NCI-H446 (cell line): ENCODE results near the gene KRTAP1-5.
A peak's percentile ranks its signal among the peaks of the same experiment; 100 is the strongest.
"Not testable (repeated sequence)": the region's sequence is repeated elsewhere in the genome, so short reads cannot be mapped to it uniquely, and the experiment has no call there.

Experiments
- DNase-seq, 2 experiments: peaks; one replicate each; lab custom pipeline; 2025; lab: John Stamatoyannopoulos, UW

The KRTAP1-5 gene

DNA sequence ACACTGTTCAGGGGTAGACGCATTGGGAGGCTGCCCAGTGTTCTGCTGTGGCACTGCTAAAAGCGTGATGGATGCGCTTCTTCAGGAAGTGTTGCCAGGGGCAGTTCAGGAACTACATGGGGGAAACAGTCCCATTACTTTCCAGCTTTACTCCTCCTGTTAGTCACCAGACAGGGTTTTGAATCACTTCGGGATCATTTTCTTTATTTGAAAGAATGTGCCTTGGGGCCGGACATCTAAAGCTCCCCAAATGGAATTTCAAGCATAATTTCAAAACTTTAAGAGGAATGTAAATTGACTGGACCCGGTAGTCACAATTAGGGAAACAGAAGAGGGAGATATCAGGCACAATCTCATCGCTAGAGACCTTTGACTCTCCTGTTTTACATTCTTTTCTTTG, 21.4 kb upstream of the KRTAP1-5 start:
- DNase-seq: no peak

GRCh38 chr17:41046735-41047465, 19.9 kb upstream of the KRTAP1-5 start, which contains the start of gene KRTAP2-1:
KRTAP2-1 (minus strand) TSS chr17:41047316; CDS start chr17:41047267, 49 bp downstream.
- not testable (repeated sequence) for DNase-seq

DNA sequence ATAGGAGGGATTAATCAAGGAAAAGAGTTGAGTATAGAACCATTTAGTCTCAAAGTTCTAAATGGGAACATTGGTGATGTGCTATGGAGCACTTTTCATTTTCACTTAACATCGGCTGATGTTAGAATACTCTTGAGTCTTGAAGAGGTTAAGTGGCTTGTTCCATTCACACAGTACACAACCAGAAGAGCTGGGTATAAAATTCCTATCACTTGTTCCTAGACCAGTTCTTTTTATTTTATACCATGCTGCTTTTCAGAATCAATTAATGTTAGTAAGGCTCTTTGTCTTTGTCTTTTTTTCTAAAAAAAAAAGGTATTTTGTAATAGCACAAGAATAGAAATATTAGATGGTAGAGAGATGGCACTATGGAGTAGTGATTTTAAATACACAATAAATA, 15.9 kb upstream of the KRTAP1-5 start:
- DNase-seq: no peak

GRCh38 chr17:41040783-41041571, 14.0 kb upstream of the KRTAP1-5 start, which contains the start of gene KRTAP1-1:
KRTAP1-1 (minus strand) TSS chr17:41041450; CDS start chr17:41041397, 53 bp downstream.
- peak in 1 of 2 experiments; percentile 11 for DNase-seq

DNA sequence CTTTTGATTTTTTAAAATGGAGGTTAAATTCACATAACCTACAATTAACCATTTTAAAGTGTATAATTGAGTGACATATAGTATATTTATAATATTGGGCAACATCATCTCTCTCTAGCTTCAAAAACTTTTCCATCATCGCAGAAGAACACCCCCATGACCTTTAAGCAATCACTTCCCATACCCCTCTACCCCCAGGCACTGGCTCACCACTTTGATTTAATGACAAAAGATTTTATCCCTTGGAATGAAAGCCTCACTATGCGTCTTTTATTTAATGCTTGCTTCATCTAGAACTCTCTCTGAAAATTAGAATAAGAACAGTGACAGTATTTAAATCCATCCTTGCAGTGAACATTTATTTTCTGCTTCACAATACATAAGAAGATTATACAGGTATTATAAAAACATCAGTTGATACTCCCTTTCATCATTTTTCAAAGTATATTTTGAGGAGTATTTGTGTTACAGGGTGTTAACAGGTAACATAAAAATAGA, 10.9 kb upstream of the KRTAP1-5 start:
- DNase-seq: no peak

GRCh38 chr17:41034346-41034935, 7.4 kb upstream of the KRTAP1-5 start, which contains the start of gene KRTAP1-3:
KRTAP1-3 (minus strand) TSS chr17:41034874; CDS start chr17:41034821, 53 bp downstream.
- DNase-seq: not testable (repeated sequence)

GRCh38 chr17:41029633-41030245, 2.7 kb upstream of the KRTAP1-5 start, which contains the start of gene KRTAP1-4:
KRTAP1-4 (minus strand) TSS chr17:41030195; CDS start chr17:41030078, 117 bp downstream.
- DNase-seq: no peak

DNA sequence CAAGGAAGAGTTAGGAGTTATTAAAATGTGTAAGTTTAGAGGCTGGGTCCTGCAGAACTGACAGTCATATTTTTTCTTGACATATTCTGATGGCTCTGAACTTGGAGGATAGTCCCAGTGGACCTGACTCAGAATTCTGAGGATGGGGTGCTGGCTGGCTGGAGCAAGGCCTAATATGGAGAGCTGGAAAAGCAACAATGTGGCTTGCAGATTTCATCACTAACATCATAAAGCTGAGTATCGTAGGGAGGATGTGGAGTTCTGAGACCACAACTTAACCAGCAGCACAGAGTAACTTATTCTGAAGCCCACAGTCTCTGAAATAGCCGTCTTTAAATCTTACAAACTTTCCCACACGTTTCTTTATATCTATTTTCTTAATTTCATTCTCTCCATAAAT, 2.3 kb downstream of the KRTAP1-5 start:
- no peak for DNase-seq

GRCh38 chr17:41020336-41020735, 6.7 kb downstream of the KRTAP1-5 start:
- DNase-seq: no peak

DNA sequence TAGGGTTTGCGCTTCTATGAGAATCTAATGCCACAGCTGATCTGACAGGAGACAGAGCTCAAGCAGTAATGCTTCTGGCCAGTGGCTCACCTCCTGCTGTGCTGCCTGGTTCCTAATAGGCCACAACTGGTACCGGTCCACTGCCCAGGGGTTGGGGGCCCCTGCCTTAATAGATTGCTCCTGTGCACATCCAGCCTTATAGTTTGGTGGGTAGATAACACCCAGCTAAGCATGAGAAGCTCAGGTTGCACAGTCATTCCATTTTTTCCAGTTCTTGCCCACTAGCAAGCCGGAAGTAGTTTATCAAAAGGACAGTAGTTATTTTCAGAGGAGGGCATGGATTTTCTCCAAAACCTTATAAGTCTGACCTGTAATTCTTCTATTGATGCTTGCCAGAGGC, 7.6 kb downstream of the KRTAP1-5 start:
- DNase-seq: no peak

DNA sequence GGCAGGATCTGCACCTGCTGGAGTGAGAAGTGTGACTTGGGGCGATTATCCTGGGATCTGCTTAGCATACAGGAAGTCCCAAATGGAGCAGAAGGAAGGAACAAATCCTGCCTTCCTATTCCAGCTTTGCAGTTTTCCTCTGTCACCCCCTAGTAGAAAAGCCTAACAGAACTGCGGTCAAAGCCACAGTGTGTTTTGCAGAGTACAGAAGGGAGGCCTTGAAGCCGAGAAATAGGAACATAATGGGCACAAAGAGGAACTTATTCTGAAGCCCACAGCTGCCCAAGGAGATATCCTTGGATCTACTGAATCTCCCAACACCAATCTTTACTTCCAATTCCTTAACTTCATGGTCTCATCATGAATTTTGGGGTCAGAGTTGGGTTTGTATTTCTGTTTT, 8.5 kb downstream of the KRTAP1-5 start:
- no peak for DNase-seq

GRCh38 chr17:41016578-41017215, 10.3 kb downstream of the KRTAP1-5 start:
- no peak for DNase-seq

GRCh38 chr17:41015454-41015853, 11.6 kb downstream of the KRTAP1-5 start:
- DNase-seq: no peak

DNA sequence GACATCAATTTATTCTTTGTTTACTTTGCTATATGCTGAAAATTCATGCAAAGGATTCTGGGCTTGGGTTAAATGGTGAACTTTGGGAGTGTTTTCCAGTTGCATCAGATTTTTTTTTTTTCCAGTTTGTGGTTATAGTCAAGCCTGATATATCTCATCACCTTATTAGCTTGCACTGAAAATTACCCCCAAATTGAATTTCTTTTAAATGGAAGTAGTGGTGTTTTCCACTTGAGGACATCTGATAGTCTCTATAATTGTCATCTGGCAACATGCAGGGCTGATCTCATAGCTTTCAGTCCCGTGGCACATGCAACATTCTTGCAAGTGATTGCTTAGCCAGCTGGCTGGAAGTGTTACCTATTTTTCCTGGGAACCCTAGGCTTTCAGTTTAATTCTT, 13.4 kb downstream of the KRTAP1-5 start:
- no peak for DNase-seq

DNA sequence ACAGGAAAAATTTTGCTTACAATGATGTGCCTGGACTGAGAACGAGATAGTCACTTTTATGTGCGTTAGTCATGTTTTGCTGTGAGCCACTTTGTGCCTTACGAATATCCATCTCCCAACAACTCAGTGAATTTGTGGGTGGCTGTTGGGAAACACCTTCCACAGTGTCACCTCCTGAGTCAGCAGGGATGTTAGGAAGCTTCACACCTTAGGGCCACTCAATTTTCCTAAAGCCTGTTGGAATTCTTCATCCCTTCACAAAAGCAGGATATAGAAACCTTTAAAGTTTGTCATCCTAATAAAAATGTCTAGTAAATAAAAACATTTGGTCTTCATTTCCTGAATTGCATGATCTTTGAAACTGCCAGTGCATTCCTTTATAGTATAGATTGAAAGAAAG, 13.8 kb downstream of the KRTAP1-5 start:
- no peak for DNase-seq

GRCh38 chr17:41012326-41013120, 14.5 kb downstream of the KRTAP1-5 start:
- no peak for DNase-seq

GRCh38 chr17:41010441-41010840, 16.6 kb downstream of the KRTAP1-5 start:
- DNase-seq: no peak

- DNase-seq: no peak
These were observed 17.1 kb downstream of the KRTAP1-5 start for GRCh38 chr17:41009936-41010335.

- DNase-seq: no peak
These were observed 17.7 kb downstream of the KRTAP1-5 start for GRCh38 chr17:41009301-41009760.

DNA sequence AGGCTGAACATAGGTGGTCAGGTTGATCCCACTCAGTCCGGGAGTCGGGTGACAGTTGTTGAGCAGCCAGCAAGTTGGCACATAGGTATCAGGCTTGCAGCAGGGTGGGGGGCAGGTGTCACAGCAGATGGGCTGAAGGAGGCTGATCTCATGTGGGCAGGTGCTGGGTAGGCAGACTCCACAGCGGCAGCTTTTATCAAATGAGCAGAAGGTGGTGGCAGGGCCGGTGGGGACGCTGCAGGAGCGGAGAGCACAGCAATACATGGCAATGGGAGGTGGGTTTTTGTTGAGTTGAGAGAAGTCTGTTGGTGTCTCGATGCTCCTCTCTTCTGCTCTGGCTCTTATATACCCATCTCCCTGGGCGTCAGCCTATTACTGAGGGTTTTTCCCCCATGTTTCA, 18.2 kb downstream of the KRTAP1-5 start, which contains the start of gene KRTAP3-1:
Gene KRTAP3-1 (minus strand): TSS at position 318 of the 400 bp plus-strand sequence. CDS start 54 bp downstream, at position 264.
- no peak for DNase-seq
